Chondrocyte (in vitro differentiated cells): Measurements from ENCODE around the gene TECTB. TPM values are rescaled to one million over a fixed set of nuclear protein-coding genes. Genes with fewer than 3 reads are reported as not detected.

Experiments used
- DNase-seq: peaks from one replicate; pipeline ENCODE4 v3.0.0; 2021; ENCODE audit warnings: mixed read lengths, low spot score
- H3K27ac Mint-ChIP-seq: one replicate; pipeline ENCODE4 v1.8.0; 2021; ENCODE audit warnings: mild to moderate bottlenecking, moderate library complexity, mixed read lengths; ENCODE audit not compliant: unreplicated experiment
- H3K27me3 Mint-ChIP-seq: 2 replicates; pipeline ENCODE4 v1.8.0; 2021; ENCODE audit warnings: low read depth, mixed read lengths
- H3K36me3 Mint-ChIP-seq: 2 replicates; pipeline ENCODE4 v1.8.0; 2021; ENCODE audit warnings: low read depth, mixed read lengths
- H3K4me1 Mint-ChIP-seq: 2 replicates; pipeline ENCODE4 v1.8.0; 2021; ENCODE audit warnings: low read depth, mild to moderate bottlenecking, mixed read lengths
- H3K4me3 Mint-ChIP-seq: one replicate; pipeline ENCODE4 v1.8.0; 2021; ENCODE audit warnings: mild to moderate bottlenecking, moderate library complexity, mixed read lengths; ENCODE audit not compliant: unreplicated experiment
- H3K9me3 Mint-ChIP-seq: 2 replicates; pipeline ENCODE4 v1.8.0; 2021; ENCODE audit warnings: low read depth, mixed read lengths
- total RNA-seq: library from RNA; stranded (reverse); gene quantifications from 3 replicates; pipeline ENCODE4 v1.2.1, GENCODE V29; 2021
- TF ChIP-seq, protein P1 (sequence below): fragments of 200-600 bp; sonication (generic); IDR thresholded peaks from 2 replicates; pipeline ENCODE4 v1.5.0; 2021; ENCODE audit warnings: antibody characterized with exemption, mild to moderate bottlenecking, moderate library complexity

Gene TECTB
- total RNA-seq, 1 donor from 2014 or later = not detected

DNA sequence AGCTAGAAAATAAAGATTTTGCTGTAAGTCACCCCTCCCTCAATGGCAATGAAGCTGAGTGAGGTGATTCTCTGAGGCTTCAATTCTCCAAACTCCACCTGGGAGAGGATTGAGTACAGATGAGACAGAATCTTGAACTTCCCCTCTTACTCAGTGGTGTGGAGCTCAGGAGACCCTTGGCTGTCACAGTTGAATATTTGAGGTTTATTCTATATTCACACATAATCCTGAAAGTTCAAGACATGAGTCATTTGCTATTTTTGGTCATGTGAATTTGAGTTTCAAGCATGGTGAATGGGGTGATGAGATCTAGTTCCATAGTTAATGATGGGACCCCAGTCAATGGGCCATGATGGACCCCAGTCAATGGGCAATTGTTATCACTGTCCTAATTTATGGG lies 13.9 kb upstream of the TECTB start:
- no peak overlapping the region for H3K4me3 Mint-ChIP-seq
- no peaks in the 10 kb centered on the region for H3K4me1 Mint-ChIP-seq
- H3K9me3 Mint-ChIP-seq = peaks cover 15% of the 10 kb centered on the region
- TF ChIP-seq, protein P1, sequence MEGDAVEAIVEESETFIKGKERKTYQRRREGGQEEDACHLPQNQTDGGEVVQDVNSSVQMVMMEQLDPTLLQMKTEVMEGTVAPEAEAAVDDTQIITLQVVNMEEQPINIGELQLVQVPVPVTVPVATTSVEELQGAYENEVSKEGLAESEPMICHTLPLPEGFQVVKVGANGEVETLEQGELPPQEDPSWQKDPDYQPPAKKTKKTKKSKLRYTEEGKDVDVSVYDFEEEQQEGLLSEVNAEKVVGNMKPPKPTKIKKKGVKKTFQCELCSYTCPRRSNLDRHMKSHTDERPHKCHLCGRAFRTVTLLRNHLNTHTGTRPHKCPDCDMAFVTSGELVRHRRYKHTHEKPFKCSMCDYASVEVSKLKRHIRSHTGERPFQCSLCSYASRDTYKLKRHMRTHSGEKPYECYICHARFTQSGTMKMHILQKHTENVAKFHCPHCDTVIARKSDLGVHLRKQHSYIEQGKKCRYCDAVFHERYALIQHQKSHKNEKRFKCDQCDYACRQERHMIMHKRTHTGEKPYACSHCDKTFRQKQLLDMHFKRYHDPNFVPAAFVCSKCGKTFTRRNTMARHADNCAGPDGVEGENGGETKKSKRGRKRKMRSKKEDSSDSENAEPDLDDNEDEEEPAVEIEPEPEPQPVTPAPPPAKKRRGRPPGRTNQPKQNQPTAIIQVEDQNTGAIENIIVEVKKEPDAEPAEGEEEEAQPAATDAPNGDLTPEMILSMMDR = no peak
- no peaks in the 10 kb centered on the region for H3K27me3 Mint-ChIP-seq
- DNase-seq = no peak
- H3K27ac Mint-ChIP-seq = no peak overlapping the region
- H3K36me3 Mint-ChIP-seq = no peaks in the 10 kb centered on the region

DNA sequence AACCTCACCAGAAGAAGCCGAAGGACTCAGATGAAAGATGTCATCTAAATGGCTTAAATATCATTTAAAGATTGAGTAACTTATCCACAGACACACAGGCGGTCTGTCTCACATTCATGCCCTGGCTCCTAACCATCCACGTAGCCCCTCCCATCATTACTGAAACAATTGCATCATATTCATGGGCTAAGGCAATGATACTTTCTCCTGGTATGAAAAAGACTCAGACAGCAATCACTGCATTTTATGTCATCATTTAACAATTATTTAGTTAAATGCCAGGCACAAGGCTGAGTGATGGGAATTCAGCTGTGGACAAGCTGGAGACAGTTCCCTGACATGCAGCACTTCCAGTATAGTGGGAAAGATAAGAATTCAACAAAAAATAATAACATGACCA lies 11.2 kb upstream of the TECTB start:
- Mint-ChIP-seq H3K4me3 (no peak overlapping the region), H3K27ac (no peak overlapping the region), H3K27me3 (no peaks in the 10 kb centered on the region), H3K4me1 (no peaks in the 10 kb centered on the region), H3K36me3 (no peaks in the 10 kb centered on the region), H3K9me3 (peaks cover 12% of the 10 kb centered on the region)
- no peak for DNase-seq
- TF ChIP-seq, protein P1 = no peak

DNA sequence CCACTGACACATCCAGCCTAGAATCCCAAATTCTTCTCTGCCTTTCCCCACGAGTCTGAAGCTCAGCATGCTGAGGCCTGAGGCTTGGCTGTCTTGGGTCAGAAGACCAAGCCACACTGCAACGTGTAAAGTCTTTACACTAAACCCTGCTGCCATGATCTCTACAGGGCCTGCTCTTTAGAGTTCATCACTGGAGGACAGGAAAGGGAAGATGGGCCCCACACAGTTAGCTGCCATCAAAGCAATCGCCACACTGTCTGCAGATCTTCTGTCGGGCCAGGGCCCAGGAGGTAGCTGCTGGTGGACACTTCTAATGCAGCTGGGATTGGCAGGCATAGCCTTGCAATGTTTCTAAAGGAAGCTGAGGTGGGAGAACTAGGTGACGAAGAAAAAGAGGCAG lies 8.4 kb upstream of the TECTB start:
- peaks cover 2% of the 10 kb centered on the region for H3K27me3 Mint-ChIP-seq
- no peaks in the 10 kb centered on the region for H3K9me3 Mint-ChIP-seq
- no peak overlapping the region for H3K27ac Mint-ChIP-seq
- no peak for DNase-seq
- H3K4me3 Mint-ChIP-seq = no peak overlapping the region
- TF ChIP-seq, protein P1 = no peak
- no peaks in the 10 kb centered on the region for H3K4me1 Mint-ChIP-seq
- no peaks in the 10 kb centered on the region for H3K36me3 Mint-ChIP-seq

DNA sequence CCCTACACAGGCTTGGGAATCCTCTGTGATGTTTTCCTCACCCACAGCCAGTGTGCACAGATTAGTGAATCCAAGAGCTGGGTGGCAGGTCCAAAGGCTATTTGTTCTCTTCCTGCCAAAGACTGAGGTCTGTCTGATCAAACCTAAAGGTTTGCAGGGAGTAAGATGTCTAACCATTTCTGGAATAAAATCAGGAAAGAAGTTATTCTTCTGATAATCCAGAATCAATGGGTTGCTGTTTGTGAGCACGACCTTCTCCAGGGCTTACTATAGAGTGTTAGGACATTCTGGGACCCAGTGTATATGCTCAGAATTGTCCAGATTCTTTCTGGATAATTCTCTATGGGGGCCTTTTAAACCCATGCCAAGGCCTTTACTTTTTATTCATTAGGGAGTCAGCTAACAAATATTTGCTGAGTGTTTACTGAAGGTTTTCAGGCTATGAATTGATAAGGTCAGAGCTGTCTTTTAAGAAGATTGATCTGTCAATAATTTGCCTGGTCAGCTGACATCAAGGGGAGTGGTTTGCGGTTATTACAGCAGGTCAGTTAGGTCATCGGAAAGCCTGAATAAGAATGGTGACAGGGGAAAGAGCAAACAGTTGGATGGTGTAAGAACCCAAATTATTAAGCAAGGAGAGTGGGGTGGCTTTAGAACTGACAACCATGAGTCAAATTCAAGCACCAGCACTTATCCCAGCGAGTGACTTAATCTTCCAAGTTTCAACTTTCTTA lies 7.5 kb upstream of the TECTB start:
- TF ChIP-seq, protein P1 = no peak
- Mint-ChIP-seq H3K4me1 (no peaks in the 10 kb centered on the region), H3K36me3 (no peaks in the 10 kb centered on the region), H3K27ac (no peak overlapping the region), H3K4me3 (no peak overlapping the region), H3K9me3 (no peaks in the 10 kb centered on the region), H3K27me3 (peaks cover 2% of the 10 kb centered on the region)
- no peak for DNase-seq

DNA sequence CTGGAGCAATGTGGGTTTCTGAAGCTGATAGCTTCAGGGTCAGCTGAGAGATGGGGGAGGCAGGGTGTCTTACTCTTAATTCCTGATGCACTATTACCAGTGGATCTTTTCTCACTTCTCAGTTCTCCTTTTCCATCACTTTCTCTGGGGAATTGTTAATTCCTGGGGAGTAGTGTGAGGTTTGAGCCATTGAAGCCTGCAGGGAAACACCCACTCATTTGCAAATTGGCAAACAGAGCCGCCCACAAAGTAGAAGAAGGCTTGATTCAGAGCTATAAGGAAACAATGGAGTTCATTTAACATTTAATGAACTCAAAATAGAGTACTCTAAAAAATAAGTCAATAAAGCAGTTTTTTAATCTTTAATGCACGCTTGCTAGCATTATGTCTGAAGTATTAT lies 4.3 kb upstream of the TECTB start:
- Mint-ChIP-seq H3K36me3 (no peaks in the 10 kb centered on the region), H3K27ac (no peak overlapping the region), H3K4me3 (no peak overlapping the region), H3K4me1 (no peaks in the 10 kb centered on the region), H3K27me3 (peaks cover 2% of the 10 kb centered on the region), H3K9me3 (no peaks in the 10 kb centered on the region)
- no peak for DNase-seq
- TF ChIP-seq, protein P1 = no peak
